Fibroblast of skin of right quadriceps (primary cell): ENCODE results near the gene HES2.
A peak's percentile ranks its signal among the peaks of the same experiment; 100 is the strongest.
"Not testable (repeated sequence)": the region's sequence is repeated elsewhere in the genome, so short reads cannot be mapped to it uniquely, and the experiment has no call there.

Experiments
- DNase-seq: peaks from one replicate; pipeline ENCODE4 v3.0.0-alpha.2; 2013

HES2 gene

DNA sequence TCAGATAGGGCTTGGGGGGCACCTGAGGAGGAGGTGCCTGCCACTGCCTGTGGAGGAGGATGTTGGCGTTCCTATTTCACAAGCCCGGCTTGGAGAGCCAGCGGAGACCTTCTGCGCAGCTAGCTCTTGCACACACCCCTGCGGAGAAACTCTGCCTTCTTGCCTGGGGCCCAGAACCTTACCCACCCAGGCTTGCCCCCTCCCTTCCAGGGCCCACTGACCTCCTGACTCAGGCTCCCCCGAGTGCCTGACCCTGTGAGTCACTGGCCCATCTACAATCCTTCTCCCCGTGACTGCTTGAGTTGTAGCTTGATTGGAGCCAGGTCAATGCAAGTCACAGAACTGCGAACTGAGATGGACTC is 3.4 kb downstream of the HES2 start:
- DNase-seq = no peak

GRCh38 chr1:6414881-6415626 is 4.7 kb downstream of the HES2 start:
- DNase-seq = no peak

- DNase-seq = peak; percentile 37
Observed at GRCh38 chr1:6414443-6414844, 5.3 kb downstream of the HES2 start.

DNA sequence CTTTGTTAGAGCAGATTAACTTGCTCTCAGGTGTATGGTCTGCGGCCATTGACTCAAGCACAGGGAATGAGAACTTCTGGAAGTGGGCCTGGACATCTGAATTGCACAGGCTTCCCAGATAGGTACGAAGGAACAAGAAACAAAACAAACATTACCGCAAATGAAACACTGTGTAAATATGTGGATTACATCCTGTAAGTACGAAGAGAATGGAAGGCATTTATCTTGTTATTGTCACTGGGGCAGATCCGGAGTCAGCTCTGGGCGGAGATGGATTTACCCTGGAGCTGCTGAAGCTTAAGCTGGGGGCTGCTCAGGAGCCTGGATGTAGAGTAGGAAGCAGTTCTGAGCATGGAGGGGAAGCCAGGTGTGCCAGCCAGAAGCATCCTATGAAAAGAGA is 6.8 kb downstream of the HES2 start:
- DNase-seq = no peak

GRCh38 chr1:6410248-6410893 is 9.3 kb downstream of the HES2 start:
- DNase-seq = no peak

- no peak for DNase-seq
Observed at GRCh38 chr1:6409733-6410132, 10.0 kb downstream of the HES2 start.

DNA sequence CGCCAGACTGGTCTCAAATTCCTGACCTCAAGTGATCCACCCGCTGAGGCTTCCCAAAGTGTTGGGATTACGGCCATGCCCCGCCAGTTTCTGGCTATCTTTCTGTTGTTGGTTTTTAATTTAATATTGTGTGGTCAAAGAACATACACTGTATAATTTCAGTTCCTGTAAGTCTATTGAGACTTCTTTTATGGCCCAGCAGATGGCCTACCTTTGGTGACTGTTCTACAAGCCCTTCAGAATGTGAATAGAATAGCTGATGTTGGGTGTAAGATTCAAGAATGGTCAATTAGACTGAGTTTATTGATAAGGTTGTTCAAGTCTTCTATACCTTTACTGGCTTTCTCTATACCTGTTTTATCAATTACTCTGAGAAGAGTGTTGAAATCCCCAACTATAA is 10.7 kb downstream of the HES2 start:
- DNase-seq = no peak

DNA sequence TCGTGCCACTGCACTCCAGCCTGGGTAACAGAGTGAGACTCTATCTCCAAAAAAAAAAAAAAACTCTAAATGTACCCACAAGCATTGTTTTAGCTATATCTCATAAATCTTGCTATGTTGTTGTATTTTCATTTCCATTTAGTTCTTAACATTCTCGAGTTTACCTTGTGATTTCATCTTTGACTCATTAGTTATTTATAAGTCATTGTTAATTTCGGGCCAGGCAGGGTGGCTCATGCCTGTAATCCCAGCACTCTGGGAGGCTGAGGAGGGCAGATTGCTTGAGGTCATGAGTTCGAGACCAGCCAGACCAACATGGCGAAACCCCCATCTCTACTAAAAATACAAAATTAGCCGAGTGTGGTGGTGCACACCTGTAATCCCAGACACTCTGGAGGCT is 11.7 kb downstream of the HES2 start:
- DNase-seq = no peak

GRCh38 chr1:6401673-6402072 is 18.0 kb downstream of the HES2 start:
- no peak for DNase-seq

GRCh38 chr1:6399294-6399693 is 20.4 kb downstream of the HES2 start:
- no peak for DNase-seq

DNA sequence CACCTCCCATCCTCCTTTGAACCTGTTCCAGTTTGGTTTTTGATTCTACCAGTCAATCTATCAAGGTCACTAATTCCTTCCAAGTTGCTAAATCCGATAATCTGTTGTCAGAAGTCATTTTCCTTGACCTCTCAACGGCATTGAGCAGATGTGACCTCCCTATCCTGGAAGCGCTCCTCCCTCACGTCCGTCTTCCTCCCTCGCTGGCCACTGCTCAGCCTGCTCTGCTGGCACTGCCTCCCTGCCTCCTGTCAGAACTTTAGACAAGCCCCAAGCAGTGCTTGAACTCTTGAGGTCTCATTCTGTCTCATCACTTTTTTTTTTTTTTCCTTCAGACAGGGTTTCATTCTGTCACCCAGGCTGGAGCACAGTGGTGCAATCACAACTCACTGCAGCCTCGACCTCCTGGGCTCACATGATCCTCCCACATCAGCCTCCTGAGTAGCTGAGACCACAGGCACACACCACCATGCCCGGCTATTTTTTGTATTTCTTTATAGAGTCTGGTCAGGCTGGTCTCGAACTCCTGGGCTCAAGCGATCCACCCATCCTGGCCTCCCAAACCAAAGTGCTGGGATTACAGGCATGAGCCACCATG is 21.8 kb downstream of the HES2 start:
- DNase-seq = no peak

DNA sequence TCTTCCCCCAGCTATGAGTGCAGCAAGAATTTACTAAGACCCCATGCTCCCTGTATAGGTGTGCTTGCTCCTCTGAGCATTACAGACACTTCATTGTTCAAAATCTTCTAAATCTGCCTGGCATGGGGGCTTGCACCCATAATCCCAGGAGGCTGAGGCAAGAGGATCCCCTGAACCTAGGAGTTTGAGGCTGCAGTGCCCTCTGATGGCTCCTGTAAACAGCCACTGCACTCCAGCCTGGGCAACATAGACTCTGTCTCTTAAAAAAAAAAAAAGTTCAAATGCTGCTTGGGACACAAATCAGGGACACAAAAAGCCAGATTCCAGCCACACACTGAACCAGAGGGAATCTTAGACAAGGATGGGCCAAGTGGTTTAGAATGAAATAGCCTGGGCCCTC is 22.7 kb downstream of the HES2 start:
- no peak for DNase-seq

GRCh38 chr1:6395781-6396244 is 23.9 kb downstream of the HES2 start:
- DNase-seq = not testable (repeated sequence)

DNA sequence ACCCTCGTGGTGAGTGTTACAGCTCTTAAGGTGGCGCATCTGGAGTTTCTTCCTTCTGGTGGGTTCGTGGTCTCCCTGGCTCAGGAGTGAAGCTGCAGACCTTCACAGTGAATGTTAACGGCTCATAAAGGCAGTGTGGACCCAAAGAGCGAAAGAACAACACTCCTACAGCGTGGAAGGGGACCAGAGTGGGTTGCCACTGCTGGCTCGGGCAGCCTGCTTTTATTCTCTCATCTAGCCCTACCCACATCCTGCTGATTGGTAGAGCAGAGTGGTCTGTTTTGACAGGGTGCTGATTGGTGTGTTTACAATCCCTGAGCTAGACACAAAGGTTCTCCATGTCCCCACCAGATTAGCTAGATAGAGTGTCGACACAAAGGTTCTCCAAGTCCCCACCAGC is 24.6 kb downstream of the HES2 start:
- DNase-seq = not testable (repeated sequence)

GRCh38 chr1:6393400-6394187 is 26.1 kb downstream of the HES2 start, which contains the start of gene ACOT7:
Gene ACOT7 (minus strand): TSS chr1:6393767. CDS start chr1:6393399, 368 bp downstream.
- peak; percentile 86 for DNase-seq

GRCh38 chr1:6392809-6393399 is 26.8 kb downstream of the HES2 start:
- DNase-seq = no peak

DNA sequence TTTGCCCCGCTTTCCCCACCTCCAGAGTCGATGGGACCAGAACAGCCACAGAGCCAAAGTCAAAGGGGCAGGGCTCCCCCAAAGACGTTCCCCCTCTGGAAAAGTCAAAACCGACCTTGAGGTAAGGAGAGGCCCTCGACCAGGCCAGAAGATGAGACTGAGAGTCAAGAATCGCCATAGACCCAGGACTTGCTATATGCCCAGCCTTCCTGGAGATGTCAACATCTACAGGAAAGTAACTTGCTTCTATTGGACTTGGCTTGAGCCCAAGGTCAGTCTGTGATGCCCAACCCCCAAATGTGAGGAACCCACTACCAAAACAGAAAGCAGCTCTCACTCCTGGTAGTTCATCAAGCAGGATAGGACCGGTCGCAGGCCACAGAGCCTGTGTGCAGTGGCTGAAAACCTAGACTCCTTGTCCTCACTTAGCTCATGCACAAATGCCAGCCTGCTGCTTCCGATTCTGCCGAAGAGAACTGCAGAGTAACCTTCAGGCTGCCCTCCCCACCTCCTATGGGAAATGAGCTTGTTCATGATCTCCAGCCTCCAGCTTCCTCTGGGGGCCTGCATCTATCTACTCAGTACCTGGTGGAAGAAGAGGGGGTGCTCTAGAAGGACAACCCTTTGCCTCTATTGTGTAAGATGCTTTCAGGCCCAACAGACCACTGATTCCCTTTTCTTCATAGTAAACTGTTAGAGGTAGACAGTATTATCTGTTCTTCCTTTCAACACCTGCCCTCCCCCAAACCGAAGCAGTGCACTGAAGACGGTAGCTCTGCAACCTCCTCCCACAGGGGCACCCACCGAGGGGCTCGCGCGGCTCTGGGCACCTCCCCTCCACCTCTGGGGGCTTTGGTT is 27.5 kb downstream of the HES2 start:
- no peak for DNase-seq

- no peak for DNase-seq
Observed at GRCh38 chr1:6389971-6390370, 29.7 kb downstream of the HES2 start.

GRCh38 chr1:6386371-6386949 is 33.3 kb downstream of the HES2 start:
- peak; percentile 33 for DNase-seq

- peak; percentile 68 for DNase-seq
Observed at GRCh38 chr1:6385488-6386191, 34.1 kb downstream of the HES2 start.

GRCh38 chr1:6384962-6385361 is 34.8 kb downstream of the HES2 start:
- no peak for DNase-seq
